HepG2 (cell line): Measurements from ENCODE around the gene IFT80. TPM values are rescaled to one million over a fixed set of nuclear protein-coding genes. Genes with fewer than 3 reads are reported as not detected.

ENCODE experiments used
- ASH2L ChIP-seq: fragments of 300-600, 200-600 bp; sonication (generic); IDR thresholded peaks from 2 replicates; pipeline ENCODE4 v1.7.0; 2017; ENCODE audit warnings: low read depth, mild to moderate bottlenecking, moderate library complexity, mixed read lengths, low read length; ENCODE audit not compliant: insufficient read length
- CENPX ChIP-seq: sonication (generic); formaldehyde crosslinking; IDR thresholded peaks from 2 replicates; pipeline ENCODE4 v1.9.0; 2021; ENCODE audit warnings: mild to moderate bottlenecking, missing genetic modification reagents, moderate library complexity
- EP300 ChIP-seq, 3 experiments: sonication (generic) in 1 of 3; formaldehyde crosslinking in 1 of 3; IDR thresholded peaks; 2 replicates each; pipeline versions ENCODE4 v1.5.1 to v1.6.1; 2011 to 2020; ENCODE audit warnings: low read depth in 2 of 3, low read length in 2 of 3, borderline replicate concordance in 1 of 3, improper control_type of control experiment in 1 of 3, mild to moderate bottlenecking in 1 of 3, missing genetic modification reagents in 1 of 3, moderate library complexity in 1 of 3
- HCFC1 ChIP-seq: fragments of 150-350 bp; IDR thresholded peaks from 2 replicates; pipeline ENCODE4 v1.6.1; 2014; ENCODE audit warnings: low read depth, low read length
- HES4 ChIP-seq: sonication (generic); formaldehyde crosslinking; IDR thresholded peaks from 2 replicates; pipeline ENCODE4 v1.9.0; 2021; ENCODE audit warnings: mild to moderate bottlenecking, missing genetic modification reagents, borderline replicate concordance
- MEIS1 ChIP-seq: sonication (generic); formaldehyde crosslinking; IDR thresholded peaks from 2 replicates; pipeline ENCODE4 v1.9.0; 2021; ENCODE audit warnings: mild to moderate bottlenecking, missing genetic modification reagents, moderate library complexity, borderline replicate concordance
- MIER3 ChIP-seq: IDR thresholded peaks from 2 replicates; pipeline ENCODE4 v1.6.1; 2016; ENCODE audit warnings: missing compliant biosample characterization, borderline replicate concordance
- NFYC ChIP-seq: IDR thresholded peaks from 2 replicates; pipeline ENCODE4 v1.6.1; 2016; ENCODE audit warnings: missing genetic modification reagents, missing compliant biosample characterization
- NKX3-1 ChIP-seq: sonication (generic); formaldehyde crosslinking; IDR thresholded peaks from 2 replicates; pipeline ENCODE4 v1.5.0; 2020; ENCODE audit warnings: missing genetic modification reagents
- PAX8 ChIP-seq: sonication (generic); formaldehyde crosslinking; IDR thresholded peaks from 2 replicates; pipeline ENCODE4 v1.8.0; 2022; ENCODE audit warnings: mild to moderate bottlenecking, missing genetic modification reagents, borderline replicate concordance
- RCOR2 ChIP-seq: IDR thresholded peaks from 2 replicates; pipeline ENCODE4 v1.6.1; 2016; ENCODE audit warnings: missing biosample characterization, missing genetic modification reagents
- TCF12 ChIP-seq, 2 experiments: fragments of 450-650 bp in 1 of 2; sonication (generic) in 1 of 2; formaldehyde crosslinking in 1 of 2; IDR thresholded peaks; 2 replicates each; pipeline versions ENCODE4 v1.6.1 to v1.8.0; 2017 to 2022; ENCODE audit warnings: antibody characterized with exemption in 1 of 2, mild to moderate bottlenecking in 1 of 2, missing genetic modification reagents in 1 of 2, moderate library complexity in 1 of 2
- YEATS4 ChIP-seq: sonication (generic); formaldehyde crosslinking; IDR thresholded peaks from 2 replicates; pipeline ENCODE4 v1.4.0; 2020; ENCODE audit warnings: missing genetic modification reagents, borderline replicate concordance
- polyA plus RNA-seq, 8 experiments: library from polyadenylated mRNA; depleted of rRNA in 3 of 8; stranded (reverse) in 7 of 8; unstranded in 1 of 8; fragments of >200 nt; fragmentation: Illumina TruSeq in 4 of 8; extraction: Trizol in 4 of 8; gene quantifications; 2 replicates each; pipeline versions ENCODE4 v1.2.1 to v1.2.3, GENCODE V29; 2011 to 2016; ENCODE audit warnings: low read depth in 4 of 8, missing spikeins in 1 of 8, mixed read lengths in 1 of 8; ENCODE audit not compliant: insufficient read depth in 1 of 8
- total RNA-seq, 5 experiments: library from RNA; depleted of rRNA; stranded (reverse); fragments of >200 nt; fragmentation: Illumina TruSeq; extraction: Trizol; gene quantifications; 2 replicates each; pipeline ENCODE4 v1.2.3, GENCODE V29; 2016; ENCODE audit warnings: low read depth in 1 of 5
- TF ChIP-seq, protein P1 (sequence below): sonication (generic); formaldehyde crosslinking; IDR thresholded peaks from 2 replicates; pipeline ENCODE4 v1.4.0; 2020; ENCODE audit warnings: missing genetic modification reagents
- TF ChIP-seq, protein P2 (sequence below): sonication (generic); formaldehyde crosslinking; IDR thresholded peaks from 2 replicates; pipeline ENCODE4 v1.4.0; 2020; ENCODE audit warnings: missing genetic modification reagents
- TF ChIP-seq, protein P3 (sequence below): sonication (generic); formaldehyde crosslinking; IDR thresholded peaks from 2 replicates; pipeline ENCODE4 v1.5.0; 2020; ENCODE audit warnings: missing genetic modification reagents, mild to moderate bottlenecking, borderline replicate concordance
- TF ChIP-seq, protein P4 (sequence below): sonication (generic); formaldehyde crosslinking; conservative IDR thresholded peaks from 2 replicates; pipeline ENCODE4 v1.8.0; 2022; ENCODE audit warnings: mild to moderate bottlenecking, moderate library complexity, missing genetic modification reagents

The IFT80 gene
- total and polyA plus RNA-seq, 2 of the 13 experiments (the other 11 are each of a cell fraction or from before 2014, with no cell fraction given) = 11.4 to 15.7 TPM

DNA sequence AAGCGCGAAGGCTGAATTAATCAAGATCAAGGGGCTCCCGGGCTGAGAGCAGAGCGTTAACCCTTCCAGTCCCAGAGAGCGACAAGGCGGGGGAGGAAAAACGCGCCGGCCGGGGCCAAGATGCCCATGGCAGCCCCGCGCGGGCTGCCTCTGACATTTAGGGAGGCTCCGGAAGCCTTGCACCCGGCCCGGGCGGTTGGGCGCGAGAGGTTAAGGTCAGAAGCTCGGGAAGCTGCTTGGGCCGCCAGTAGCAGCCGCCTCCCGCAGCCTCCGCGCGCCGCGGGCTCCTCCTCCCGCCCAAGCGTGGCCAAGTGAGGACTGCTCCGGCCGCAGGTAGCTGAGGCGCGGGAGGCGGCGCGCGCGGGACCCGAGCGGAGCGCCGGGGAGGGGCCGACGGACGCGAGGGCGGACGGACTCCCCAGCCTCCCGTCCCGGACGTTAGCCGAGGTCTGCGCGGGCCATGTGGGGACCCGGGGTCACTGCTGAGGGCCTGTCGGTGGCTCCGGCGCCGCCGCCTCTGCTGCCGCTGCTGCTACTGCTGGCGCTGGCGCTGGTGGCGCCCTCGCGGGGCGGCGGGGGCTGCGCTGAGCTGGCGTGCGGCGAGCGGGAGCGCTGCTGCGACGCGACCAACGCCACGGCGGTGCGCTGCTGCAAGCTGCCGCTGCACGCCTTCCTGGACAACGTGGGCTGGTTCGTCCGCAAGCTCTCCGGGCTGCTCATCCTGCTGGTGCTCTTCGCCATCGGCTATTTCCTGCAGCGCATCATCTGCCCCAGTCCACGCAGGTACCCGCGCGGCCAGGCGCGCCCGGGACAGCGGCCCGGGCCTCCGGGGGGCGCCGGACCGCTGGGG lies 173.6 kb downstream of the IFT80 start, which contains the start of gene C3orf80 (continued):
- TF ChIP-seq, protein P1, sequence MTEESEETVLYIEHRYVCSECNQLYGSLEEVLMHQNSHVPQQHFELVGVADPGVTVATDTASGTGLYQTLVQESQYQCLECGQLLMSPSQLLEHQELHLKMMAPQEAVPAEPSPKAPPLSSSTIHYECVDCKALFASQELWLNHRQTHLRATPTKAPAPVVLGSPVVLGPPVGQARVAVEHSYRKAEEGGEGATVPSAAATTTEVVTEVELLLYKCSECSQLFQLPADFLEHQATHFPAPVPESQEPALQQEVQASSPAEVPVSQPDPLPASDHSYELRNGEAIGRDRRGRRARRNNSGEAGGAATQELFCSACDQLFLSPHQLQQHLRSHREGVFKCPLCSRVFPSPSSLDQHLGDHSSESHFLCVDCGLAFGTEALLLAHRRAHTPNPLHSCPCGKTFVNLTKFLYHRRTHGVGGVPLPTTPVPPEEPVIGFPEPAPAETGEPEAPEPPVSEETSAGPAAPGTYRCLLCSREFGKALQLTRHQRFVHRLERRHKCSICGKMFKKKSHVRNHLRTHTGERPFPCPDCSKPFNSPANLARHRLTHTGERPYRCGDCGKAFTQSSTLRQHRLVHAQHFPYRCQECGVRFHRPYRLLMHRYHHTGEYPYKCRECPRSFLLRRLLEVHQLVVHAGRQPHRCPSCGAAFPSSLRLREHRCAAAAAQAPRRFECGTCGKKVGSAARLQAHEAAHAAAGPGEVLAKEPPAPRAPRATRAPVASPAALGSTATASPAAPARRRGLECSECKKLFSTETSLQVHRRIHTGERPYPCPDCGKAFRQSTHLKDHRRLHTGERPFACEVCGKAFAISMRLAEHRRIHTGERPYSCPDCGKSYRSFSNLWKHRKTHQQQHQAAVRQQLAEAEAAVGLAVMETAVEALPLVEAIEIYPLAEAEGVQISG (CRISPR knock-in tag) = peak; percentile 38; the same call in 1 of the 2 replicates
- TF ChIP-seq CENPX (CRISPR knock-in tag) (no peak), HES4 (CRISPR knock-in tag) (no peak), TCF12 (IDR thresholded peaks at IDR 0.05) (no peak), TCF12 (CRISPR knock-in tag; IDR thresholded peaks at IDR 0.05) (no peak), NFYC (no peak), MEIS1 (CRISPR knock-in tag) (no peak), EP300 (IDR thresholded peaks at IDR 0.05; ENCODE audit: low read depth in 2 of 2, low read length in 2 of 2) (no peak), EP300 (CRISPR knock-in tag; IDR thresholded peaks at IDR 0.05; ENCODE audit: borderline replicate concordance) (no peak), MIER3 (CRISPR knock-in tag) (no peak), NKX3-1 (no peak), PAX8 (CRISPR knock-in tag) (no peak; the same call in 1 of the 2 replicates), RCOR2 (CRISPR knock-in tag) (no peak), ASH2L (no peak), YEATS4 (CRISPR knock-in tag) (peak; percentile 36; the same call in 1 of the 2 replicates), HCFC1 (no peak)
- TF ChIP-seq, protein P2, sequence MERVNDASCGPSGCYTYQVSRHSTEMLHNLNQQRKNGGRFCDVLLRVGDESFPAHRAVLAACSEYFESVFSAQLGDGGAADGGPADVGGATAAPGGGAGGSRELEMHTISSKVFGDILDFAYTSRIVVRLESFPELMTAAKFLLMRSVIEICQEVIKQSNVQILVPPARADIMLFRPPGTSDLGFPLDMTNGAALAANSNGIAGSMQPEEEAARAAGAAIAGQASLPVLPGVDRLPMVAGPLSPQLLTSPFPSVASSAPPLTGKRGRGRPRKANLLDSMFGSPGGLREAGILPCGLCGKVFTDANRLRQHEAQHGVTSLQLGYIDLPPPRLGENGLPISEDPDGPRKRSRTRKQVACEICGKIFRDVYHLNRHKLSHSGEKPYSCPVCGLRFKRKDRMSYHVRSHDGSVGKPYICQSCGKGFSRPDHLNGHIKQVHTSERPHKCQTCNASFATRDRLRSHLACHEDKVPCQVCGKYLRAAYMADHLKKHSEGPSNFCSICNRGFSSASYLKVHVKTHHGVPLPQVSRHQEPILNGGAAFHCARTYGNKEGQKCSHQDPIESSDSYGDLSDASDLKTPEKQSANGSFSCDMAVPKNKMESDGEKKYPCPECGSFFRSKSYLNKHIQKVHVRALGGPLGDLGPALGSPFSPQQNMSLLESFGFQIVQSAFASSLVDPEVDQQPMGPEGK (CRISPR knock-in tag) = 0 out of 2 replicates have a peak, but pooled peaks have one; percentile 22
- TF ChIP-seq, protein P3, sequence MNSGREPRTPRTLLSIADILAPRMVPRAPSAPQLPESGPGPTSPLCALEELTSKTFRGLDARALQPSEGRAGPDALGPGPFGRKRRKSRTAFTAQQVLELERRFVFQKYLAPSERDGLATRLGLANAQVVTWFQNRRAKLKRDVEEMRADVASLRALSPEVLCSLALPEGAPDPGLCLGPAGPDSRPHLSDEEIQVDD (CRISPR knock-in tag) = no peak
- TF ChIP-seq, protein P4, sequence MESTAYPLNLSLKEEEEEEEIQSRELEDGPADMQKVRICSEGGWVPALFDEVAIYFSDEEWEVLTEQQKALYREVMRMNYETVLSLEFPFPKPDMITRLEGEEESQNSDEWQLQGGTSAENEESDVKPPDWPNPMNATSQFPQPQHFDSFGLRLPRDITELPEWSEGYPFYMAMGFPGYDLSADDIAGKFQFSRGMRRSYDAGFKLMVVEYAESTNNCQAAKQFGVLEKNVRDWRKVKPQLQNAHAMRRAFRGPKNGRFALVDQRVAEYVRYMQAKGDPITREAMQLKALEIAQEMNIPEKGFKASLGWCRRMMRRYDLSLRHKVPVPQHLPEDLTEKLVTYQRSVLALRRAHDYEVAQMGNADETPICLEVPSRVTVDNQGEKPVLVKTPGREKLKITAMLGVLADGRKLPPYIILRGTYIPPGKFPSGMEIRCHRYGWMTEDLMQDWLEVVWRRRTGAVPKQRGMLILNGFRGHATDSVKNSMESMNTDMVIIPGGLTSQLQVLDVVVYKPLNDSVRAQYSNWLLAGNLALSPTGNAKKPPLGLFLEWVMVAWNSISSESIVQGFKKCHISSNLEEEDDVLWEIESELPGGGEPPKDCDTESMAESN (CRISPR knock-in tag) = peak; percentile 50; the same call in 1 of the 2 replicates
